SU-DHL-6 (cell line): ENCODE data around the gene SLC9A7.

ENCODE experiments used
- EZH2phosphoT487 ChIP-seq: fragments of 200-600 bp; sonication (generic), shearing (Covaris generic); conservative IDR thresholded peaks from 2 replicates; pipeline ENCODE4 v1.6.1; 2018; ENCODE audit warnings: mild to moderate bottlenecking, antibody characterized with exemption, low read length, moderate library complexity, mixed read lengths
- TF ChIP-seq, protein P1 (sequence below): fragments of 200-600 bp; sonication (generic); IDR thresholded peaks from one replicate; pipeline ENCODE4 v1.5.1; 2017; ENCODE audit warnings: antibody characterized with exemption, mild to moderate bottlenecking, low read length, moderate library complexity; ENCODE audit not compliant: insufficient read depth, poor library complexity, severe bottlenecking

DNA sequence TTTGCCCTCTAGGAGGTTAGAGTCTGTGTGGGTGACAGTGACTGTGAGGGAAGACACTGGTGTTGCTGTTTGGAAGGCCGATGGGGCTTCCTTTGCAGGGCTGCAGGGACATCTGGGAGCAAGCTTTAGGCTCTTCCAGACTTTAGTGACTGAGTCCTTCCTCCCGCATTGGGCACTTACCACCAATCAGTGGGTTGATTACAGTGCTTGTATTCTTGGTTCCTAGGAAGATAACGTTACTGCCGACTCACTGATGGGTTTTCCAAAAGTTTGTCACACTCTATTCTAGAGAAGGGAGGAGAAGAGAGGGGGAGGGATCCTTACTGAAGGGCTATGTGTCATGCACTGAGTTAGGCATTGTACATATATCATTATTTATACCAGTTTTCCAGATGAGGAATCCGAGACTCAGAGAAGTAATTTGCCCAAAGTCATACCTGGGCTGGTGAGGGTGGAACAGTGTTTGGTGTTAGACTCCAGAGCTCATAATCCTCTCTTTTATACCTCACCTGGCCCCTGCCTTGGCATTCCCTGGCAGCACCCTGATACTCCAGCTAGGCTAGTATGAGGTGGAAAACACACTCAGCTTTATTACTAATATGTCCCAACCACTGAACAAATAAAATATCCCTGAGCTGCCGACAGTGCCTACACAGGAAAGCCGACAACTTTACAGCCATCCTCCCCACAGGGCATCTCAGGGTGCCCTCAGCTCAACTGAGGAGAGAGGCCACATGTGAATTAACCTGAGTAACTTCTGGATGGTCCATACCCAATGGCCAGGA is 181.5 kb downstream of the SLC9A7 start:
- TF ChIP-seq, protein P1, sequence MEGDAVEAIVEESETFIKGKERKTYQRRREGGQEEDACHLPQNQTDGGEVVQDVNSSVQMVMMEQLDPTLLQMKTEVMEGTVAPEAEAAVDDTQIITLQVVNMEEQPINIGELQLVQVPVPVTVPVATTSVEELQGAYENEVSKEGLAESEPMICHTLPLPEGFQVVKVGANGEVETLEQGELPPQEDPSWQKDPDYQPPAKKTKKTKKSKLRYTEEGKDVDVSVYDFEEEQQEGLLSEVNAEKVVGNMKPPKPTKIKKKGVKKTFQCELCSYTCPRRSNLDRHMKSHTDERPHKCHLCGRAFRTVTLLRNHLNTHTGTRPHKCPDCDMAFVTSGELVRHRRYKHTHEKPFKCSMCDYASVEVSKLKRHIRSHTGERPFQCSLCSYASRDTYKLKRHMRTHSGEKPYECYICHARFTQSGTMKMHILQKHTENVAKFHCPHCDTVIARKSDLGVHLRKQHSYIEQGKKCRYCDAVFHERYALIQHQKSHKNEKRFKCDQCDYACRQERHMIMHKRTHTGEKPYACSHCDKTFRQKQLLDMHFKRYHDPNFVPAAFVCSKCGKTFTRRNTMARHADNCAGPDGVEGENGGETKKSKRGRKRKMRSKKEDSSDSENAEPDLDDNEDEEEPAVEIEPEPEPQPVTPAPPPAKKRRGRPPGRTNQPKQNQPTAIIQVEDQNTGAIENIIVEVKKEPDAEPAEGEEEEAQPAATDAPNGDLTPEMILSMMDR: no peak
- TF ChIP-seq EZH2phosphoT487: no peak
